ENCODE results near the gene CSMD2.
"Not testable (repeated sequence)": the region's sequence is repeated elsewhere in the genome, so short reads cannot be mapped to it uniquely, and the experiment has no call there.

CSMD2 gene

GRCh38 chr1:34164771-34165391, at the start of gene CSMD2:
TSS of gene CSMD2 (minus strand) at chr1:34165230. CDS start at chr1:34165097, 133 bp downstream.
- DNase-seq (ENCODE audit: low spot score), result no peak

GRCh38 chr1:34213956-34214355, 48.9 kb upstream of the CSMD2 start:
- DNase-seq (ENCODE audit: low spot score), result no peak

GRCh38 chr1:34212673-34213072, 47.6 kb upstream of the CSMD2 start:
- DNase-seq (ENCODE audit: low spot score), result no peak

GRCh38 chr1:34199927-34200326, 34.9 kb upstream of the CSMD2 start:
- no peak for DNase-seq (ENCODE audit: low spot score)

GRCh38 chr1:34192621-34193020, 27.6 kb upstream of the CSMD2 start:
- no peak for DNase-seq (ENCODE audit: low spot score)

GRCh38 chr1:34190692-34191091, 25.7 kb upstream of the CSMD2 start:
- DNase-seq (ENCODE audit: low spot score), result no peak

GRCh38 chr1:34188985-34189384, 24.0 kb upstream of the CSMD2 start:
- no peak for DNase-seq (ENCODE audit: low spot score)

GRCh38 chr1:34188418-34188817, 23.4 kb upstream of the CSMD2 start:
- DNase-seq (ENCODE audit: low spot score), result no peak

- DNase-seq (ENCODE audit: low spot score), result no peak
Measured at GRCh38 chr1:34186741-34187494, 21.9 kb upstream of the CSMD2 start.

- DNase-seq (ENCODE audit: low spot score), result not testable (repeated sequence)
Measured at GRCh38 chr1:34183381-34183780, 18.4 kb upstream of the CSMD2 start.

- DNase-seq (ENCODE audit: low spot score), result no peak
Measured at GRCh38 chr1:34178072-34178471, 13.0 kb upstream of the CSMD2 start.

GRCh38 chr1:34176830-34177603, 12.0 kb upstream of the CSMD2 start, which contains the start of gene C1orf94:
TSS of gene C1orf94 (plus strand) at chr1:34176907. CDS start at chr1:34177790, 883 bp downstream.
- no peak for DNase-seq (ENCODE audit: low spot score)

- no peak for DNase-seq (ENCODE audit: low spot score)
Measured at GRCh38 chr1:34175744-34176143, 10.7 kb upstream of the CSMD2 start.

GRCh38 chr1:34167389-34167788, 2.4 kb upstream of the CSMD2 start:
- no peak for DNase-seq (ENCODE audit: low spot score)

GRCh38 chr1:34166625-34167361, 1.8 kb upstream of the CSMD2 start:
- no peak for DNase-seq (ENCODE audit: low spot score)

GRCh38 chr1:34166191-34166624, 1.2 kb upstream of the CSMD2 start:
- DNase-seq (ENCODE audit: low spot score), result no peak

- DNase-seq (ENCODE audit: low spot score), result no peak
Measured at GRCh38 chr1:34165422-34165921, 442 bp upstream of the CSMD2 start.

- no peak for DNase-seq (ENCODE audit: low spot score)
Measured at GRCh38 chr1:34163792-34164731, 968 bp downstream of the CSMD2 start.

- peak; percentile 46 for DNase-seq (ENCODE audit: low spot score)
Measured at GRCh38 chr1:34162852-34163766, 1.9 kb downstream of the CSMD2 start.

GRCh38 chr1:34156739-34157138, 8.3 kb downstream of the CSMD2 start:
- no peak for DNase-seq (ENCODE audit: low spot score)
